CD4-positive, alpha-beta T cell (primary cell): ENCODE data around the gene FOSL1. TPM values are rescaled to one million over a fixed set of nuclear protein-coding genes. Genes with fewer than 3 reads are reported as not detected.

ENCODE experiments used
- ATAC-seq: fragments of 200-7000 bp; cut with Tn5 transposase; one replicate; pipeline ENCODE4 v1.10.0; 2022; ENCODE audit warnings: mild to moderate bottlenecking; ENCODE audit not compliant: poor library complexity
- CTCF ChIA-PET: fragments of 350-600 bp; sonication (Branson Sonifier 250); formaldehyde crosslinking; loops from one replicate; lab custom pipeline; 2021; ENCODE audit warnings: antibody characterized with exemption, inconsistent platforms; lab: Charles Lee
- POLR2A ChIA-PET: fragments of 350-600 bp; sonication (Branson Sonifier 250); formaldehyde crosslinking; loops from one replicate; lab custom pipeline; 2021; ENCODE audit warnings: antibody characterized with exemption, inconsistent platforms; lab: Charles Lee
- DNase-seq, 14 experiments: peaks; one replicate each; pipeline ENCODE4 v3.0.0-alpha.2; 2013 to 2020; ENCODE audit warnings: mixed read lengths in 2 of 14
- H3K27ac ChIP-seq, 2 donors: one replicate each; pipeline versions ENCODE4 v1.5.1 to v1.7.0; 2013; ENCODE audit warnings: low read length in 2 of 2, low read depth in 1 of 2, mild to moderate bottlenecking in 1 of 2
- H3K27me3 ChIP-seq, 2 experiments: 1 replicate in 1 of 2; 2 replicates in 1 of 2; pipeline versions ENCODE4 v1.6.1 to v1.7.0; 2013; ENCODE audit warnings: low read length in 2 of 2, control low read depth in 1 of 2, mild to moderate bottlenecking in 1 of 2, moderate library complexity in 1 of 2; ENCODE audit not compliant: insufficient read depth in 2 of 2, control insufficient read depth in 1 of 2
- H3K36me3 ChIP-seq: one replicate; pipeline ENCODE4 v1.6.1; 2013; ENCODE audit warnings: low read length, control low read depth; ENCODE audit not compliant: insufficient read depth
- H3K4me1 ChIP-seq: one replicate; pipeline ENCODE4 v1.6.1; 2013; ENCODE audit warnings: low read length, control low read depth; ENCODE audit not compliant: insufficient read depth
- H3K4me3 ChIP-seq: one replicate; pipeline ENCODE4 v1.5.1; 2013; ENCODE audit warnings: mild to moderate bottlenecking, low read length, moderate library complexity
- H3K9me3 ChIP-seq, 2 experiments: 1 replicate in 1 of 2; 2 replicates in 1 of 2; pipeline versions ENCODE4 v1.6.1 to v1.7.0; 2013; ENCODE audit warnings: low read length in 2 of 2, mild to moderate bottlenecking in 2 of 2, control low read depth in 1 of 2, moderate library complexity in 1 of 2; ENCODE audit not compliant: control insufficient read depth in 1 of 2, insufficient read depth in 1 of 2
- H3K27ac Mint-ChIP-seq: one replicate; pipeline ENCODE4 v1.8.0; 2020; ENCODE audit warnings: mixed read lengths
- H3K27me3 Mint-ChIP-seq: one replicate; pipeline ENCODE4 v1.8.0; 2021; ENCODE audit warnings: mixed read lengths
- H3K36me3 Mint-ChIP-seq: one replicate; pipeline ENCODE4 v1.8.0; 2021; ENCODE audit warnings: low read depth, mixed read lengths
- H3K4me1 Mint-ChIP-seq: one replicate; pipeline ENCODE4 v1.8.0; 2021; ENCODE audit warnings: low read depth, mixed read lengths
- H3K4me3 Mint-ChIP-seq: one replicate; pipeline ENCODE4 v1.8.0; 2020; ENCODE audit warnings: mild to moderate bottlenecking, mixed read lengths
- H3K9me3 Mint-ChIP-seq: one replicate; pipeline ENCODE4 v1.8.0; 2020; ENCODE audit warnings: mixed read lengths
- CTCF ChIP-seq: fragments of 200-600 bp; IDR thresholded peaks from one replicate; pipeline ENCODE4 v1.8.0; 2022; ENCODE audit warnings: antibody characterized with exemption, mild to moderate bottlenecking
- intact Hi-C, 2 experiments: fragments of 100-400 bp; cut with DNase I in 1 of 2; cut with micrococcal nuclease in 1 of 2; formaldehyde crosslinking; loops; one replicate each; pipeline versions ENCODE4 v1.15.1 to v1.9.0; 2023 to 2025; cut with DNase I, micrococcal nuclease
- total RNA-seq, 174 experiments: library from RNA in 2 of 174; stranded (reverse) in 2 of 174; gene quantifications; one replicate each; pipeline ENCODE4 v1.2.3 and lab custom pipeline; 2021 to 2026

FOSL1 gene
- total RNA-seq, 2 experiments from 2014 or later = 1.8 to 2.2 TPM

GRCh38 chr11:65884716-65885092, 15.5 kb downstream of the FOSL1 start:
- ChIA-PET POLR2A (interaction anchor here (0.7 to 3.0 kb wide), 14 partner anchors 9 to 388 kb away, joined by 3 to 56 read pairs (median 6); partner anchors contain the start of genes BANF1, CFL1, EIF1AD and KAT5), CTCF (interaction anchor here (0.7 to 3.5 kb wide), 34 partner anchors 8 to 173 kb away, joined by 3 to 37 read pairs (median 5); partner anchors contain the start of genes BANF1, C11orf68, CFL1 and DRAP1)
- ATAC-seq (peak; percentile 47), DNase-seq (peak; percentile 69 to 91 (median 80))
- H3K27me3 ChIP-seq = no peaks in the 10 kb centered on the region
- intact Hi-C loops = loop anchor here (1.0 to 10.0 kb wide), 3 partner anchors 24 to 170 kb away; partner anchors contain the start of genes KAT5 (in 1 of the 2) and MUS81 (in 1 of the 2)
- H3K36me3 ChIP-seq = peaks cover 35% of the 10 kb centered on the region
- Mint-ChIP-seq H3K4me1 (peaks cover 49% of the 10 kb centered on the region), H3K36me3 (peaks cover 48% of the 10 kb centered on the region), H3K4me3 (peak overlapping the region; percentile 84), H3K27me3 (no peaks in the 10 kb centered on the region), H3K27ac (peak overlapping the region; percentile 75), H3K9me3 (no peaks in the 10 kb centered on the region)
- no peak overlapping the region for H3K27ac ChIP-seq
- H3K4me1 ChIP-seq = peaks cover 54% of the 10 kb centered on the region
- peak; percentile 99 for TF ChIP-seq CTCF
- H3K4me3 ChIP-seq = no peak overlapping the region
- no peaks in the 10 kb centered on the region for H3K9me3 ChIP-seq

GRCh38 chr11:65883786-65884715, 16.1 kb downstream of the FOSL1 start:
- POLR2A ChIA-PET = interaction anchor here (0.7 to 3.0 kb wide), 13 partner anchors 10 to 387 kb away, joined by 3 to 56 read pairs (median 6); partner anchors contain the start of genes BANF1, CFL1, EIF1AD and KAT5

More at GRCh38 chr11:65883786-65884715, 16.1 kb downstream of the FOSL1 start:
- CTCF ChIA-PET = interaction anchor here (0.7 to 3.5 kb wide), 33 partner anchors 8 to 172 kb away, joined by 3 to 37 read pairs (median 5); partner anchors contain the start of genes BANF1, C11orf68, CFL1 and DRAP1
- Mint-ChIP-seq H3K27me3 (no peaks in the 10 kb centered on the region), H3K9me3 (no peaks in the 10 kb centered on the region), H3K27ac (peak overlapping the region; percentile 75), H3K4me3 (peak overlapping the region; percentile 84), H3K4me1 (peaks cover 45% of the 10 kb centered on the region), H3K36me3 (peaks cover 45% of the 10 kb centered on the region)
- DNase-seq = no peak
- Histone ChIP-seq H3K4me3 (no peak overlapping the region), H3K27ac (no peak overlapping the region), H3K27me3 (no peaks in the 10 kb centered on the region), H3K4me1 (peaks cover 54% of the 10 kb centered on the region), H3K36me3 (peaks cover 35% of the 10 kb centered on the region), H3K9me3 (no peaks in the 10 kb centered on the region)
- TF ChIP-seq CTCF = no peak
- ATAC-seq = no peak
- intact Hi-C loops = loop anchor here (1.0 to 10.0 kb wide), 3 partner anchors 24 to 169 kb away; partner anchors contain the start of genes KAT5 (in 1 of the 2) and MUS81 (in 1 of the 2)
